ENCODE measurements around the gene PRM2. TPM values are rescaled to one million over a fixed set of nuclear protein-coding genes. Genes with fewer than 3 reads are reported as not detected.

PRM2 gene
- total RNA-seq, 1 donor, result not detected

DNA sequence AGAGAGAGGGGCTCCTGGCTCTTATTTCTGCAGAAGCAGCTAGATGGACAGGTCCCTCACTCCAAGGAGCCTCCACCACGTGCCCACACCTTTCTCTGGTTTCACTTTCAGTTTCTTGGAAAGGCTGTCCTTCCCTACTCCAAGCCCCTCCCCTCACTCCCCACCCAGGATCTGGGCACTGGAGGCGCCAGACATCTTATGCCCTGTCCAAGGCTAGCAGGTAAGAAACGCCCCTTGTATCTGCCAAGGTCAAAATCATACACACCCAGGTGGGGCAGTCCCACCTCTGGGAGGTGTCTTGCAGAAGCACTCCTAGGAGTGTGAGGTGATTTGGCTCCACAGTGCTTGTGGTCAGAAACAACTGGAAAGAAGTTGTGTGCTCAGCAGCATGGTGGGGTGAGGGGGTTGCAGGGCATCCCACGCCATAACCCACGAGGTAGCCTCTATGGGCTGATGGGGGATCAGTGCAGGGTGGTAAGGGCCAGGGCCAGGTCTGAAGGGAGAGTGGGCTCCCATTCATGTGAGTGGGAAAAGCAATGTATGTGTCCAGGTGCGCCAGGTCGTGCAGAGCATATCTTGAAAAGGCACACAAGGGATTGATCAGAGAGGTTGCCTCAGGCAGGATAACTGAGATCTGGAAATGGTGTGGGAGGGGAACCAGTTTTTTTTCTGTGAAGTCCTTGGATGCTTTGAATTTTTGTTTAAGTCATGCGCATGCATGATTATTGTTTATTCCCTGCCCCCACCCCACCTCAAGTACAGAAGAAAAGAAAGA lies 36.6 kb upstream of the PRM2 start:
- peak; percentile 47 for DNase-seq (ENCODE audit: low read depth)
- TF ChIP-seq, protein P1, sequence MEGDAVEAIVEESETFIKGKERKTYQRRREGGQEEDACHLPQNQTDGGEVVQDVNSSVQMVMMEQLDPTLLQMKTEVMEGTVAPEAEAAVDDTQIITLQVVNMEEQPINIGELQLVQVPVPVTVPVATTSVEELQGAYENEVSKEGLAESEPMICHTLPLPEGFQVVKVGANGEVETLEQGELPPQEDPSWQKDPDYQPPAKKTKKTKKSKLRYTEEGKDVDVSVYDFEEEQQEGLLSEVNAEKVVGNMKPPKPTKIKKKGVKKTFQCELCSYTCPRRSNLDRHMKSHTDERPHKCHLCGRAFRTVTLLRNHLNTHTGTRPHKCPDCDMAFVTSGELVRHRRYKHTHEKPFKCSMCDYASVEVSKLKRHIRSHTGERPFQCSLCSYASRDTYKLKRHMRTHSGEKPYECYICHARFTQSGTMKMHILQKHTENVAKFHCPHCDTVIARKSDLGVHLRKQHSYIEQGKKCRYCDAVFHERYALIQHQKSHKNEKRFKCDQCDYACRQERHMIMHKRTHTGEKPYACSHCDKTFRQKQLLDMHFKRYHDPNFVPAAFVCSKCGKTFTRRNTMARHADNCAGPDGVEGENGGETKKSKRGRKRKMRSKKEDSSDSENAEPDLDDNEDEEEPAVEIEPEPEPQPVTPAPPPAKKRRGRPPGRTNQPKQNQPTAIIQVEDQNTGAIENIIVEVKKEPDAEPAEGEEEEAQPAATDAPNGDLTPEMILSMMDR (IDR thresholded peaks at IDR 0.05; ENCODE audit: insufficient read depth, low read length), result no peak
- H3K4me3 ChIP-seq (ENCODE audit: low read depth, low read length), result no peak overlapping the region

DNA sequence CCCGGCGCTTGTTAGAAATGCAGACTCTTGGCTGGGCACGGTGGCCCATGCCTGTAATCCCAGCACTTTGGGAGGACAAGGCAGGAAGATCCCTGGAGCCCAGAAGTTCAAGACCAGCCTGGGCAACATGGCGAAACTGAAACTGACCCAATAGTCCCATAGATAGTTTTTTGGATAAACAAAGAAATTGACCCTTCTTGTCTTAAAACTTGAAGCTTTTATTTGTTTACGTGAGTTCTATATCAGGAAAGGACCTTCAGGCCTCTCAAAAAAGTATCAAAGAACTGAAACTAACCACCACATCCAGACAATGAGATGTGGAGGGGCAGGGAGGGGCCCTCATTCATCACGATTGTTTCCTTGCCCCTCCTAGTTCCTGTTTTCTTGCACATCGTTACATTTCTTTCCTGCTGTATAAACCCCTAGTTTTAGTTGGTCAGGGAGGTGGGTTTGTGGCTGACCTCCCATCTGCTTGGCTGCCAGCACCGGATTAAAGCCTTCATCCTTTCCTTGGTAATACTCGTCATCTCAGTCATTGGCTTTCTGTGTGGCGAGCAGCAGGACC lies 34.8 kb upstream of the PRM2 start:
- no peak overlapping the region for H3K4me3 ChIP-seq (ENCODE audit: low read depth, low read length)
- DNase-seq (ENCODE audit: low read depth), result no peak
- TF ChIP-seq, protein P1 (IDR thresholded peaks at IDR 0.05; ENCODE audit: insufficient read depth, low read length), result no peak

DNA sequence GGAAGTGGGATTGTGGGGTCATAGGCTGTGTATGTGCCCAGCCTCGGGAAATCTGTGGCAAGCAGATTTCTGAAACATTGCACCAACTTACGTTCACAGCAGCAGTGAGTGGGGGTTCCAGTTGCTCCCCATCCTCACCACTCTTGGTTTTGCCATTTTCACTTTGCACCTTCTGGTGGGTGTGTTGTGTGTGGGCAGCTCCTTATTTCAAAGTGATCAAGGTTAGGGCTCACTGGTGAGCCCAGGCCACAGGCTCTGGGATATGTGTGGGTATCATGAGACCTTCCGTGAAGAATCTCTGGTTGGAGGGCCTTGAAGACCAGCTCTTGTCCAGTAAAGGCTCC lies 34.3 kb upstream of the PRM2 start:
- DNase-seq (ENCODE audit: low read depth), result no peak
- no peak overlapping the region for H3K4me3 ChIP-seq (ENCODE audit: low read depth, low read length)
- TF ChIP-seq, protein P1 (IDR thresholded peaks at IDR 0.05; ENCODE audit: insufficient read depth, low read length), result no peak

DNA sequence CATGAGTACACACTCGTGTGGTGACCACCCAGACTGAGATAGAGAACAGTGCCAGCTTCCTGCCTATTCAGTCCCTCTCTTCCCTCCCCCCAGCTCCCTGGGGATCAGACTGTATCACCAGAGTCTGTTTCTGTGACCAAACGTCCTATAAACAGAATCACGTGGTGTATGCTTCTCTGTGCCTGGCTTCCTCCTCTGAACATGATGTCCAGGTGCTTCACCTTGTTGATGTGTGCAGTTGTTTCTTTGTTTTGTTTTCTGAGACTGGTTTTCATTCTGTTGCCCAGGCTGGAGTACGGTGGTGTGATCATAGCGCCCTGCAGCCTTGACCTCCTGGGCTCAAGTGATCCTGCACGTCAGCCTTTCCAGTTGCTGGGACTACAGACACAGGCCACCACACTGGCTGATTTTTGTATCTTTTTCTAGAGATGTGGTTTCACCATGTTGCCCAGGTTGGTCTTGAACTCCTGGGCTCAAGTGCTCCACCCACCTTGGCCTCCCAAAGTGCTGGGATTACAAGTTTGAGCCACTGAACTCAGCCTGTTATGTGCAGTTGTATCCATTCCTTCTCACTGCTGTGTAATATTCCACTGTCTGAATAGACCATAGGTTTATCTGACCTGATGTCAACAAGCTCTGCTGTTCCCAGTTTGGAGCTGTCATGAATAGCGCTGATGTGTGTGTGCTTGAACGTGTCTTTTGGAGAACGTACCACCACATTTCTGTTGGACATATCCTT lies 33.8 kb upstream of the PRM2 start:
- DNase-seq (ENCODE audit: low read depth), result no peak

DNA sequence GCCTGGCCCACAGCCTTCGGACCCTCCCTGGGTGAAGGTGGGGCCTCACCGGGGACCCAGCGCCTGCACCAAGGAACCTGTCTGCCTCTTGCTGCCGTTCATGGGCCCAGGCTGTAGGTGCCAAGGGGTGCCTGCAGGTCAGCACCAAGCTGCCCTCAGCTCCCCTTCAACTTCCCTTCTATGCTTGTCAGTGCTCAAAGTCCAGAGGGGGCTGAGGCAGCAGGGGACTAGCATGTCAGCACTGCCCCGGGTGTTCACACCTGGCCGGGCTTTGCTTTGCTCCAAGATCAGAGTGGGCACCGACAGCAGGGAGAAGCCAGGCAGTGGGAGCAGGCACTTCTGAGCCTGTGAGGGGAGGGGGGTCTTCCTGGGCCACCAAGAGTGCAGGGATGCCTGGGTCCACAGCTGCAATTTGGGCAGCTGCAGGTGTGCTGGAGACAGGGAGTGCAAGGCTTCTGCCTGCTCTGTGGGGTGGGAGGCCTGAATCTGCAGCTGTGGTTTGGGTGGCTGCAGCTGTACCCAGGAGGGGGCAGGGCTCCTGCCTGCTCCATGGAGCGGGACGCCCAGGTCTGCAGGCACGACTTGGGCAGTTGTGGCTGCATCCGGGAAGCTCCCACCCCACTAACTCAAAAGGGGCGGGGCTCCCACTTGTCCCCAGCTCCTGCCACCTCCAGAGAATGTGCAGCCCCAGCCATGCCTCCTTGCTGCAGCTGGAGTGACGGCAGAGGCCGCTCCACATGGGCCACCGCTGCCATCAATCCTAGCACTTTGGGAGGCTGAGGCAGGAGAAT lies 32.4 kb upstream of the PRM2 start:
- TF ChIP-seq, protein P1 (IDR thresholded peaks at IDR 0.05; ENCODE audit: insufficient read depth, low read length), result no peak
- no peak overlapping the region for H3K4me3 ChIP-seq (ENCODE audit: low read depth, low read length)
- no peak for DNase-seq (ENCODE audit: low read depth)

More for the DNA sequence above, 33.8 kb upstream of the PRM2 start:
- TF ChIP-seq, protein P1 (IDR thresholded peaks at IDR 0.05; ENCODE audit: insufficient read depth, low read length), result no peak
- no peak overlapping the region for H3K4me3 ChIP-seq (ENCODE audit: low read depth, low read length)

DNA sequence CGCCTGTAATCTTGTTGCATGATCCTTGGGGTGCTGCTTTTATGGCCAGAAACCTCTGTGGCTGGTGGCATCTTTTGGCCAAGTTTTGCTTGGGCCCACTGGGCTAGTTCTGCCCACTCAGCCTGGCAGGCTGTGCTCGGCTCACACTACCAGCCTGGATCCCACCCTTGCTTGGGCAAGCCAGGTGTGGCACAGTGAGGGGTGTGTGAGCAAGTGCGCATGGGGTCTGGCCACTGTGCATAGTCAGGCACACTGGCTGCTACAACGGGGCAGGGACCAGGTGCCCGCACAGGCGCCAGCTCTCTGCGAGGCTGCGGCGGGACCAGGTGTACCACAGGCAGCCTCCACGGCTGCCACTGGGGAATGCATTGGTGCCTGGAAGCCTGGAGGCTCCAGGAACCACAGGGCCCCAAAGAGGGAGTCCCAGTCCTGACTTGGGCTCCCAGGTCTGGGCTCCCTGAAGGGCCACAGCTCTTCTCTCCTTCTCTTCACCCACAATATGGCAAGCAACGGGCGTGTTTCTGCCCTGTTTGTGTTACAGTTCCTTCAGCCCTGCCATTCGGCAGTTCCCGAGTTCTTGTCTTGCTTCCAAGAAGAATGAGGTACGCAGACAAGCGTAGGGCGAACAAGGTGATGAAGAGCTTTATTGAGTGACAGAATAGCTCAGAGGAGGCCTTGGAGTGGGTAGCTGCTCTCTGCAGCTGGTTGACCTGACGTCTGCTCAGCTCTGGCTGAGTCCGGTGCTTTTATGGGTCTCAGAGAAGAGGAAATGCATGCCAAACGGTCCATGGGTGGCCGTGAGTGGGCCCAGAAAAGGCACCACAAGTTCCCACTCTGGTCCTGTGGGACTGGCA lies 31.6 kb upstream of the PRM2 start:
- TF ChIP-seq, protein P1 (IDR thresholded peaks at IDR 0.05; ENCODE audit: insufficient read depth, low read length), result no peak
- DNase-seq (ENCODE audit: low read depth), result no peak
- no peak overlapping the region for H3K4me3 ChIP-seq (ENCODE audit: low read depth, low read length)
